K562 (cell line): ENCODE data around the gene ADAMTSL3.

Experiments
- FOXP1 ChIP-seq: sonication (generic); formaldehyde crosslinking; IDR thresholded peaks from 2 replicates; pipeline ENCODE4 v1.8.0; 2022; ENCODE audit warnings: mild to moderate bottlenecking, missing genetic modification reagents
- POLR2G ChIP-seq: fragments of 200-400 bp; formaldehyde crosslinking; IDR thresholded peaks from 2 replicates; pipeline ENCODE4 v1.6.1; 2017; ENCODE audit warnings: low read depth, mild to moderate bottlenecking, antibody characterized with exemption, low read length, moderate library complexity

- no peak for TF ChIP-seq POLR2G
- TF ChIP-seq FOXP1 (CRISPR knock-in tag): no peak
These were observed 42.0 kb downstream of the ADAMTSL3 start for GRCh38 chr15:83695901-83696425.
